Small intestine (tissue), 7 donors: ENCODE data around the gene FAM222B. TPM values are rescaled to one million over a fixed set of nuclear protein-coding genes. Genes with fewer than 3 reads are reported as not detected.
A peak's percentile ranks its signal among the peaks of the same experiment; 100 is the strongest.

ENCODE experiments used
- DNase-seq, 2 donors: peaks; one replicate each; pipeline versions ENCODE4 v3.0.0 to v3.0.0-alpha.2; 2013
- FAIRE-seq: peaks from 2 replicates; lab custom pipeline; 2012; peaks lifted over from hg19 to GRCh38; lab: Jason Lieb, UNC
- H3K27ac ChIP-seq, 3 donors: one replicate each; pipeline ENCODE4 v1.5.1; 2013; ENCODE audit warnings: low read length in 2 of 3, mild to moderate bottlenecking in 2 of 3, control low read depth in 1 of 3, inconsistent platforms in 1 of 3, low read depth in 1 of 3, moderate library complexity in 1 of 3
- H3K27me3 ChIP-seq, 3 donors: one replicate each; pipeline ENCODE4 v1.6.1; 2013; ENCODE audit warnings: low read length in 3 of 3, inconsistent platforms in 1 of 3; ENCODE audit not compliant: control insufficient read depth in 3 of 3, insufficient read depth in 3 of 3
- H3K36me3 ChIP-seq, 3 donors: one replicate each; pipeline ENCODE4 v1.6.1; 2013; ENCODE audit warnings: low read length in 3 of 3, inconsistent platforms in 1 of 3, low read depth in 1 of 3, mild to moderate bottlenecking in 1 of 3, moderate library complexity in 1 of 3; ENCODE audit not compliant: control insufficient read depth in 3 of 3, insufficient read depth in 2 of 3
- H3K4me1 ChIP-seq, 3 donors: one replicate each; pipeline ENCODE4 v1.6.1; 2013; ENCODE audit warnings: low read length in 2 of 3, inconsistent platforms in 1 of 3, low read depth in 1 of 3, mild to moderate bottlenecking in 1 of 3, moderate library complexity in 1 of 3; ENCODE audit not compliant: control insufficient read depth in 3 of 3, insufficient read depth in 2 of 3
- H3K4me3 ChIP-seq, 3 donors: one replicate each; pipeline ENCODE4 v1.5.1; 2013; ENCODE audit warnings: low read length in 3 of 3, control low read depth in 1 of 3, inconsistent platforms in 1 of 3, low read depth in 1 of 3, mild to moderate bottlenecking in 1 of 3, moderate library complexity in 1 of 3
- H3K9me3 ChIP-seq, 2 donors: one replicate each; pipeline ENCODE4 v1.6.1; 2013; ENCODE audit warnings: low read depth in 1 of 2, low read length in 1 of 2; ENCODE audit not compliant: control insufficient read depth in 2 of 2, insufficient read depth in 1 of 2
- WGBS, 3 donors: extraction: QIAGEN DNeasy Blood & Tissue Kit; methylation state at CpG; one replicate each; pipeline ENCODE4 v1.1.7; 2013; 5-methylcytosine and 5-hydroxymethylcytosine counted together
- polyA plus RNA-seq, 4 donors: library from polyadenylated mRNA; stranded (reverse) in 3 of 4; unstranded in 1 of 4; fragments of 200-250 nt in 3 of 4; fragments of 120-200 nt in 1 of 4; gene quantifications; one replicate each; pipeline versions ENCODE4 v1.2.1 to v1.2.3, GENCODE V29; 2013
- donor health status: healthy with polysubstance abuse.
- donor health status: control.
- donor health status: control.
- donor health status: Bipolar disorder and iron deficiency.
- donor health status: healthy.

FAM222B gene
- polyA plus RNA-seq, 4 donors: 9.7 to 28.1 (median 13.4) TPM

DNA sequence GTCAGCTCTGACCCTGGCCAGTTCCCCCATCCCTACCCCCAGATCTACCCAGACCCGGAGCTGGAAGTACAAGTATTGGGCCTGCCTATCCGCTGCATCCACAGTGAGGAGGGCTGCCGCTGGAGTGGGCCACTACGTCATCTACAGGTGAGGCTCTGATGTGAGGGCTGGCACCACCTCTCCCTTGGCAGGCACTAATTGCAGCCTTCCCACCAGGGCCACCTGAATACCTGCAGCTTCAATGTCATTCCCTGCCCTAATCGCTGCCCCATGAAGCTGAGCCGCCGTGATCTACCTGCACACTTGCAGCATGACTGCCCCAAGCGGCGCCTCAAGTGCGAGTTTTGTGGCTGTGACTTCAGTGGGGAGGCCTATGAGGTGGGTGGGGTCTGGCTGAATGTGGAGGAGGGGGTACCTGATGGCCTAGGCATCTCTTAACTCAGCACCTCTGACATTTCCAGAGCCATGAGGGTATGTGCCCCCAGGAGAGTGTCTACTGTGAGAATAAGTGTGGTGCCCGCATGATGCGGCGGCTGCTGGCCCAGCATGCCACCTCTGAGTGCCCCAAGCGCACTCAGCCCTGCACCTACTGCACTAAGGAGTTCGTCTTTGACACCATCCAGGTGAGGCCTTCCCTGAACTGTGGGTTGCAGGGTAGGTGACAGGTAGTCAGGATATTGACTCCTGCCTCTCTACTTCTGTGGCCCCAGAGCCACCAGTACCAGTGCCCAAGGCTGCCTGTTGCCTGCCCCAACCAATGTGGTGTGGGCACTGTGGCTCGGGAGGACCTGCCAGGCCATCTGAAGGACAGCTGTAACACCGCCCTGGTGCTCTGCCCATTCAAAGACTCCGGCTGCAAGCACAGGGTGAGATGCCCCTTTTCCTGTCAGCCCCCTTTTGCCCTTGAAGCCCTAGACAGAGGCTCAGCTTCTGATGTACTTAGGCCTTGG, 94.5 kb downstream of the FAM222B start:
- H3K27me3 ChIP-seq: no peaks in the 10 kb centered on the region
- H3K36me3 ChIP-seq: peaks cover 2 to 83% (median 17%) of the 10 kb centered on the region in 3 donors
- H3K9me3 ChIP-seq: no peaks in the 10 kb centered on the region
- peaks cover 0 to 39% (median 7%) of the 10 kb centered on the region in 3 donors for H3K4me1 ChIP-seq
- 65 to 85% (median 66%) methylated on average over 18 of the region's 18 CpGs for WGBS, 3 donors
- FAIRE-seq (no peak), DNase-seq (no peak)
- peak overlapping the region in 1 of 3 donors; percentile 26 for H3K4me3 ChIP-seq
- H3K27ac ChIP-seq: peak overlapping the region in 2 of 3 donors; percentile 83 to 98

DNA sequence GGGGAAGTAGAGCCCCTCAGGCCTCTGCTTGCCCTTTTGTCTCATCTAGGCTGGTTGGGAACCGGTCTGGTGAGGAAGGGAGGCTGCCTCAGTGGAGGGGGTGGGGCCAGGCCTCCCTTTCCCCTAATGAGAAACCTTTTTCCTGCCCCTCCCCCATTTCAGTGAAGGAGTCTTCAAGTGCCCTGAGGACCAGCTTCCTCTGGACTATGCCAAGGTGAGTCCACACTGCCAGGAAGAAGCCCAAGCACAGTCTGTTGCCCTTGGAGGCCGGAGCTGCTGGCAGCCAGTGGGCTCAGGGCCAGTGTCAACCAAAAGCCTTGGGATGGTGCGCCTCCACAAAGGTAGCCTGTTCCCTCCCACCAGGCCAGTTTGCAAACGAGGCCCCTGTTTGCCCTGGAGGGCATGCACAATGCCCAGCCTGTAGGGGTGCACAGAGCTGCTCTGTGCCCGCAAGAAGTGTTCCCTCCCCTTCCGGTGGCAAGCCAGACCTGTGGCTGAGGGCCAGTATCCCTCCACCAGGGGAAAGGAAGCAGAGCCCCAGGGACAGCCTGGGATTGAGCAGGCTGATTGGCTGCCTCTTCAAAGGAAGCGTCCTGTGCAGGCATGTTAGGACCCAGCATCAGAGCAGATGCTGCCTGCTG, 95.4 kb downstream of the FAM222B start:
- H3K9me3 ChIP-seq: no peaks in the 10 kb centered on the region
- DNase-seq: peak; percentile 74 to 88

DNA sequence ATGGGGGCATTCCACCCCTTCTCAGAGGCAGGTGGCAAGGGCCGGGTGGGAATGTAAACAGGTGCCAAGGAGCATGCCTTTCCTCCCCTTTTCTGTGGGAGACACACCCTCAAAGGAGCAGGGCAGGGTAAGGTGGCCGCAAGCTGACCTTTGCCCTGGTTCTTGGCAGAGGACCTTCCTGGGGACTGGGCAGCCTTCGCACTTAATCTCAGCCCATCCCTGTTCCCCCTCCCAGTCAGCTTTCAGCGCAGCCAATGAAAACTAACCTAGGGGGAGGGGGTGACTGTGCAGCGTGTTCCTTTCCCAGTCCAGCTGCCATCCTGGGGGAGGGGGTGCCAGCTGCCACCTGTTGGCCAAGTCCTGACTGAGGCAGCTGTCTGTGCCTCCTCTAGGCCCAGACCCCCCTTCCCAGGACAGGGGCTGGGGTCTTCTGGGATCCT, 96.0 kb downstream of the FAM222B start:
- FAIRE-seq (no peak), DNase-seq (peak; percentile 80 to 99)
- 20 to 39% (median 21%) methylated on average over 5 of the region's 5 CpGs for WGBS, 3 donors
- peak overlapping the region; percentile 98 to 100 (median 99) for H3K27ac ChIP-seq
- H3K4me1 ChIP-seq: peaks cover 0 to 53% (median 7%) of the 10 kb centered on the region in 3 donors
- no peaks in the 10 kb centered on the region for H3K9me3 ChIP-seq
- peak overlapping the region in 2 of 3 donors; percentile 80 to 87 for H3K4me3 ChIP-seq
- peaks cover 2 to 71% (median 13%) of the 10 kb centered on the region in 3 donors for H3K36me3 ChIP-seq
- no peaks in the 10 kb centered on the region for H3K27me3 ChIP-seq

More for the DNA sequence above, 95.4 kb downstream of the FAM222B start:
- FAIRE-seq: no peak
- WGBS, 3 donors: 17 to 52% (median 31%) methylated on average over 7 of the region's 7 CpGs
- Histone ChIP-seq H3K36me3 (peaks cover 2 to 76% (median 13%) of the 10 kb centered on the region in 3 donors), H3K4me3 (peak overlapping the region in 1 of 3 donors; percentile 26), H3K4me1 (peaks cover 0 to 48% (median 7%) of the 10 kb centered on the region in 3 donors), H3K27me3 (no peaks in the 10 kb centered on the region), H3K27ac (peak overlapping the region; percentile 83 to 99 (median 98))

DNA sequence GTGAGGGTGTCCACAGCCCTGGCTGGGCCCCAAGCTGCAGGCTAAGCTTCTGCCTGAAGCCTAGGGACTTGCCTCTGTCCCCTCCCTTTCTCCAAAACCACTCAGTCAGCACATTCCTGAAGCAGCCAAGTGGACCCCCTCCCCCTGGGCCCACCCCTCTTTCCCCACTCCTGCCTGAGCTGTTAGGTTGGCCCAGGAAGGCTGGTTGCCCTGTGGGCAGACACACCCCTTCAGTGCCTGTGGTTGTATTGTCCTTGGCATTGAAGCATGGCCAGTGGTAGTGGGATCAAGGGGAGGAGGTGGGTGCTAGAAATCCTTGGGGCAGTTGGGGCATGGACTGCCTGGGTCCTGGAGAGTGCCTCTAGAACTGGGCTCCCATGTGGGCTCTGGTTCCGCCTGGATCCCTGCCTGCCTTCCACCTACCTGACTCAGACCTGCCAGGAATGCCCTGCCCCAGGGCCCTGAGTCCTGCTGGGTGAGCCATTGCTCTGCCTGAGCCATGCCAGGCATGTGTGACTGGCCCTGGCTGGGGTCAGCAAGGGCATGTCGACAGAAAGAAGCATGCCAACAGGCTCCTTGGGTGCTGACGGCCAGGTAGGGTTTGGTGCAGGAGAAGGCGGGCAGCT, 96.7 kb downstream of the FAM222B start:
- DNase-seq (peak; percentile 64 to 76), FAIRE-seq (no peak)
- H3K27ac ChIP-seq: peak overlapping the region; percentile 98 to 100 (median 99)
- no peaks in the 10 kb centered on the region for H3K27me3 ChIP-seq
- H3K4me3 ChIP-seq: peak overlapping the region; percentile 9 to 87 (median 80)
- 27 to 59% (median 47%) methylated on average over 4 of the region's 4 CpGs for WGBS, 3 donors
- H3K36me3 ChIP-seq: peaks cover 2 to 71% (median 13%) of the 10 kb centered on the region in 3 donors
- no peaks in the 10 kb centered on the region for H3K9me3 ChIP-seq
- peaks cover 0 to 55% (median 7%) of the 10 kb centered on the region in 3 donors for H3K4me1 ChIP-seq

DNA sequence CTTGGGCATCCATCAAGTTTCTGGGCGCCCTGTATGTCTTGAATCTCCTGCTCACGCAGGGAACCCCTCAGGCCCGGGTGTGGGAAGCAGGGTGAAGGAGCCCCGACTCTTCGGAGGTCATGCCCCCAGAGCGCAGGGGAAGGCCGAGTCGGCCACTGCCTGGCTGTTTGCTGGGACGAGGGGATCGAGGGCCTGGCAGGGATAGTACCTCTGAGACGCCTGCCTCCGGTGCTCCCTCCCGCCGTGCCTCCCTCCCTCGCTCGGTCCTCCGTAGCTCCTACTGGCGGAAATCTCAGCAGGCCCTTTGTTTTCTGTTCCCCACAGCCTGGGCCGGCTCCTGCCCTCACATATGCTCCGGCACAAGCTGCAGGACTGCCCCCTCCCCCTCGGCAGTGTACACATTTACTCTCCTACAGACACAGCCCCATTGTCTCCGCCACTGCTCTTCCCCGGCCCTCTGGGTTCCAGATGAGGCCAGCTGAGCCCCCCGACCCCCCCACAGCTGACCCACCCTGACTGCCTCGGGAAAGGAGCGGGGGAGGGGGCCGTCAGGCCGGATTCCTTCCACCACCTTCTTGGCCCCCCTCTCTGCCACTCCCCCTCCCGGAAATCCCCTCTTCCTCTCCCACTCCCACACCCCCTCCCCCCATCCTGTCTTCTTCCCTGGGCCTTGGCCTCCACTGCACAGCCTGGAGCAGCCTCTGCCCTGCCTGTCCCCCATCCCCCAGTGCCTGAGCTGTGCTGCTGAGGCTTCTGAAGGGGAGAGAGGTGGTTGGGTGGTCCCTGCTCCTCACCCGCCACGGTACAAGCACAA, 97.4 kb downstream of the FAM222B start:
- Histone ChIP-seq H3K27ac (peak overlapping the region; percentile 98 to 100 (median 99)), H3K27me3 (no peaks in the 10 kb centered on the region), H3K4me1 (peaks cover 0 to 52% (median 7%) of the 10 kb centered on the region in 3 donors), H3K4me3 (peak overlapping the region; percentile 80 to 87 (median 83)), H3K9me3 (no peaks in the 10 kb centered on the region), H3K36me3 (peaks cover 2 to 67% (median 13%) of the 10 kb centered on the region in 3 donors)
- no peak for FAIRE-seq
- DNase-seq: peak; percentile 48 to 78
- WGBS, 3 donors: 3% methylated on average over 17 to 31 of the region's 31 CpGs

DNA sequence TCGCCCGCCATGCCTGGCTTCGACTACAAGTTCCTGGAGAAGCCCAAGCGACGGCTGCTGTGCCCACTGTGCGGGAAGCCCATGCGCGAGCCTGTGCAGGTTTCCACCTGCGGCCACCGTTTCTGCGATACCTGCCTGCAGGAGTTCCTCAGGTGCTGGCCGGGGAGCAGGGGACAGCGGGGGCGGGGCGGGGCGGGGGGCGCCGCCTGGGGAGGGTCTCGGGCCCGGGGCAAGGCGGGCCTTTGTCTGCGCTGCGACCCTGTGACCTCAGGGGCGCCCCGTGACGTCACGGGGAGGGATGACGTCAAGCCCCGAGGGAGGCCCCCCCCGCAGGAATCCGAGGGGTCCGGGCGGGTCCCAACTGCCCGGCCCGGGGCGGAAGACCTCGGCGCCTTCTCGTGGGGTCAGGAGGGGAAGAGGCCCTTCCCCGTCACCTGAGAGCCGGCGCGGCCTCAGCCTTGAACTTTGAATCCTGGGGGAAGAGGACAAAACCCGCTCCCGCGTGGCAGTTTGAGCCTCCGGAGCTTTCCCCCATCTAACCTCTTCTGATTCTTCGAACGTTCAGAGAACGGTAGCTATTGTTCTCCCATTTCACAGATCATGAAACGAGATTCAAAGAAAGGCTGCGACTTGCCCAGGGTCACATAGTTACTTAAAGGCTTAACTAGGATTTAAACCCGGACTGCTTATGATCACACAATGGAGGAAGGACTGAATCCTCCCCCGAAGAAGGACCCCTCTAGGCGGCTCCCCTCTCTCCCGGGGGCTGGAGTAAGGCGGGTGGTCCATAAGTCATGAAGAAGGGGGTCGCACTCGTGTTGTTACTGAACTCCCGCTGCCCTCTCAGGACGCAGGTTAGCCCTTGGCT, 98.3 kb downstream of the FAM222B start:
- H3K27ac ChIP-seq: peak overlapping the region; percentile 98 to 100 (median 99)
- no peak for FAIRE-seq
- peak overlapping the region; percentile 80 to 87 (median 83) for H3K4me3 ChIP-seq
- 0 to 1% (median 1%) methylated on average over 34 to 61 of the region's 61 CpGs for WGBS, 3 donors
- no peaks in the 10 kb centered on the region for H3K9me3 ChIP-seq
- H3K4me1 ChIP-seq: peaks cover 0 to 47% (median 7%) of the 10 kb centered on the region in 3 donors
- H3K36me3 ChIP-seq: peaks cover 2 to 59% (median 13%) of the 10 kb centered on the region in 3 donors
- peak; percentile 79 to 91 for DNase-seq
- H3K27me3 ChIP-seq: no peaks in the 10 kb centered on the region
